ENCODE results near the gene DTWD1.

GRCh38 chr15:49692514-49693090, 71.8 kb downstream of the DTWD1 start:
- no peak for TF ChIP-seq POLR2A (IDR thresholded peaks at IDR 0.05)
- TF ChIP-seq CTCF (IDR thresholded peaks at IDR 0.05) = no peak
